Stomach (tissue), 9 donors: Measurements from ENCODE around the gene OXCT1. TPM values are rescaled to one million over a fixed set of nuclear protein-coding genes. Genes with fewer than 3 reads are reported as not detected.

Source experiments
- DNase-seq, 2 donors: peaks; one replicate each; pipeline versions ENCODE4 v3.0.0 to v3.0.0-alpha.2; 2013 to 2019
- H3K27ac ChIP-seq, 5 donors: fragments of 200-600 bp in 4 of 5; sonication (generic) in 4 of 5; one replicate each; pipeline ENCODE4 v1.5.1; 2013 to 2019; ENCODE audit warnings: mild to moderate bottlenecking in 1 of 5, moderate library complexity in 1 of 5
- H3K27me3 ChIP-seq, 3 donors: fragments of 200-600 bp; sonication (generic); one replicate each; pipeline ENCODE4 v1.5.1; 2017 to 2019; ENCODE audit warnings: mixed run types in 1 of 3
- H3K36me3 ChIP-seq, 4 donors: fragments of 200-600 bp; sonication (generic); 1 replicate in 3 of 4; 2 replicates in 1 of 4; pipeline ENCODE4 v1.5.1; 2016 to 2019
- H3K4me1 ChIP-seq, 4 donors: fragments of 200-600 bp; sonication (generic); one replicate each; pipeline ENCODE4 v1.5.1; 2016 to 2019
- H3K4me3 ChIP-seq, 4 donors: fragments of 200-600 bp; sonication (generic) in 3 of 4; one replicate each; pipeline ENCODE4 v1.5.1; 2016 to 2019; ENCODE audit warnings: mild to moderate bottlenecking in 1 of 4
- H3K9me3 ChIP-seq, 4 donors: fragments of 200-600 bp; sonication (generic); one replicate each; pipeline ENCODE4 v1.5.1; 2016 to 2019
- EP300 ChIP-seq: sonication (generic); formaldehyde crosslinking; IDR thresholded peaks from one replicate; pipeline ENCODE4 v1.6.1; 2017; ENCODE audit warnings: antibody characterized with exemption
- POLR2A ChIP-seq, 4 donors: fragments of 450-650 bp; IDR thresholded peaks; one replicate each; pipeline ENCODE4 v1.6.1; 2016; ENCODE audit warnings: antibody characterized with exemption in 4 of 4, control low read depth in 2 of 4, mild to moderate bottlenecking in 1 of 4, moderate library complexity in 1 of 4
- POLR2AphosphoS5 ChIP-seq, 3 donors: sonication (generic); formaldehyde crosslinking; IDR thresholded peaks; one replicate each; pipeline ENCODE4 v1.6.1; 2016; ENCODE audit warnings: antibody characterized with exemption in 3 of 3
- WGBS, 5 donors: extraction: QIAGEN DNeasy Blood & Tissue Kit in 3 of 5; methylation state at CpG; one replicate each; pipeline versions ENCODE4 v1.1.5 to v1.1.7; 2013 to 2018; 5-methylcytosine and 5-hydroxymethylcytosine counted together
- intact Hi-C: fragments of 100-400 bp; cut with DNase I; formaldehyde crosslinking; loops from one replicate; pipeline ENCODE4 v1.15.1; 2023; ENCODE audit warnings: low total_unique reads
- polyA plus RNA-seq, 3 donors: library from polyadenylated mRNA; stranded (reverse); fragments of 200-250 nt; gene quantifications; one replicate each; pipeline ENCODE4 v1.2.3, GENCODE V29; 2013
- total RNA-seq, 5 donors: library from RNA; depleted of rRNA; stranded (reverse); fragments of >200 nt; gene quantifications; one replicate each; pipeline versions ENCODE4 v1.1.0 to v1.2.3, GENCODE V29; 2014 to 2016
- TF ChIP-seq, protein P1 (sequence below), 7 experiments: fragments of 450-650 bp in 4 of 7; fragments of 200-600 bp in 3 of 7; sonication (generic) in 3 of 7; IDR thresholded peaks; one replicate each; pipeline ENCODE4 v1.5.1; 2016 to 2019; ENCODE audit warnings: antibody characterized with exemption in 7 of 7, control low read depth in 2 of 7, mild to moderate bottlenecking in 1 of 7
- donor health status: healthy with polysubstance abuse.
- donor health status: Bipolar disorder and iron deficiency.
- donor health status: healthy.

OXCT1 gene
- total and polyA plus RNA-seq, 8 donors: 4.1 to 33.3 (median 14.8) TPM

DNA sequence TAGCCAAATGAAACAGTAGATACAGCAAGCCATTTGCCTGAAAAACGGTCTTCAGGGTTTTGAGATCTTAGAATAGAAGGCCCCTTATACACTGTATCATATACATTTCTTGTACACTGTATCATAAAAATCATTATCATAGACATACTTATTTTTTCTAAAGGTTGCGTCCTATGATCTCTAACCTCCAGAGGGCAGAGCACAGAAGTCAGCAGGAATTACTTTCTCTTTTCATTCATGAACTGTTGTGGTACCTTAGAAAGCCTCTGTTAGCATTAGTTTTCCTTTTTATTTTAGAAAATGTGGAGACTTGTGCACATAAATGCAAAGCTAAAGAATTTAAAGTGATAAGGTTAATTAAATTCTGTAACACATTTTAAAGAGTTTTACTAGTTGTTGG is 115.4 kb downstream of the OXCT1 start:
- H3K4me1 ChIP-seq: peaks cover 0 to 4% (median 0%) of the 10 kb centered on the region in 4 donors
- H3K27ac ChIP-seq: no peak overlapping the region
- no peak overlapping the region for H3K4me3 ChIP-seq
- no peak for DNase-seq
- TF ChIP-seq POLR2AphosphoS5 (IDR thresholded peaks at IDR 0.05) (no peak), POLR2A (IDR thresholded peaks at IDR 0.05) (no peak), EP300 (no peak)
- TF ChIP-seq, protein P1, sequence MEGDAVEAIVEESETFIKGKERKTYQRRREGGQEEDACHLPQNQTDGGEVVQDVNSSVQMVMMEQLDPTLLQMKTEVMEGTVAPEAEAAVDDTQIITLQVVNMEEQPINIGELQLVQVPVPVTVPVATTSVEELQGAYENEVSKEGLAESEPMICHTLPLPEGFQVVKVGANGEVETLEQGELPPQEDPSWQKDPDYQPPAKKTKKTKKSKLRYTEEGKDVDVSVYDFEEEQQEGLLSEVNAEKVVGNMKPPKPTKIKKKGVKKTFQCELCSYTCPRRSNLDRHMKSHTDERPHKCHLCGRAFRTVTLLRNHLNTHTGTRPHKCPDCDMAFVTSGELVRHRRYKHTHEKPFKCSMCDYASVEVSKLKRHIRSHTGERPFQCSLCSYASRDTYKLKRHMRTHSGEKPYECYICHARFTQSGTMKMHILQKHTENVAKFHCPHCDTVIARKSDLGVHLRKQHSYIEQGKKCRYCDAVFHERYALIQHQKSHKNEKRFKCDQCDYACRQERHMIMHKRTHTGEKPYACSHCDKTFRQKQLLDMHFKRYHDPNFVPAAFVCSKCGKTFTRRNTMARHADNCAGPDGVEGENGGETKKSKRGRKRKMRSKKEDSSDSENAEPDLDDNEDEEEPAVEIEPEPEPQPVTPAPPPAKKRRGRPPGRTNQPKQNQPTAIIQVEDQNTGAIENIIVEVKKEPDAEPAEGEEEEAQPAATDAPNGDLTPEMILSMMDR (IDR thresholded peaks at IDR 0.05): no peak
- whole genome bisulfite sequencing, 5 donors: 83 to 98% (median 92%) methylated on average over 2 of the region's 2 CpGs
- H3K27me3 ChIP-seq: no peaks in the 10 kb centered on the region
- H3K36me3 ChIP-seq: peaks cover 0 to 29% (median 8%) of the 10 kb centered on the region in 4 donors
- no peaks in the 10 kb centered on the region for H3K9me3 ChIP-seq
- intact Hi-C loops: no loop called here

DNA sequence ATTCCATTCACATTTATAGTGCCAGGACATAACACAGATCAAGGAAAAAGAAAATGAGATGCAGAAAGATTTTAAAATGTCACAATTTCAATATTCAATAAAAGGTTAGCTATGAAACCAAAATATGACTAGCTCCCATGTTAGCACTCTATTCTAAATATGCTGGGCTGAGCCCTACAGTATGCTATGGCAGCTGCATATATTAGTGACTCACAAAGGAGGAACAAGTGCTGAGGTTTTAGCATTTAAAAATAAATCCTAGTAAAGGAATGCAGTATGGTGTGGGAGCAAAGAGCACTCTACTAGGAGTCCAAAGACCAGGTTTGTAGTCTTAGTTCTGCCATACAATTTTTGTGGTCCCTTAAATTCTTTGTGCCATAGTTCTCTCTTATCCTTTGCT is 118.4 kb downstream of the OXCT1 start:
- peaks cover 0 to 21% (median 18%) of the 10 kb centered on the region in 4 donors for H3K36me3 ChIP-seq
- TF ChIP-seq POLR2AphosphoS5 (IDR thresholded peaks at IDR 0.05) (no peak), EP300 (no peak), POLR2A (IDR thresholded peaks at IDR 0.05) (no peak)
- TF ChIP-seq, protein P1 (IDR thresholded peaks at IDR 0.05): no peak
- H3K9me3 ChIP-seq: no peaks in the 10 kb centered on the region
- no peak overlapping the region for H3K4me3 ChIP-seq
- H3K4me1 ChIP-seq: peaks cover 0 to 14% (median 4%) of the 10 kb centered on the region in 4 donors
- no peaks in the 10 kb centered on the region for H3K27me3 ChIP-seq
- no peak for DNase-seq
- intact Hi-C loops: no loop called here
- no peak overlapping the region for H3K27ac ChIP-seq

DNA sequence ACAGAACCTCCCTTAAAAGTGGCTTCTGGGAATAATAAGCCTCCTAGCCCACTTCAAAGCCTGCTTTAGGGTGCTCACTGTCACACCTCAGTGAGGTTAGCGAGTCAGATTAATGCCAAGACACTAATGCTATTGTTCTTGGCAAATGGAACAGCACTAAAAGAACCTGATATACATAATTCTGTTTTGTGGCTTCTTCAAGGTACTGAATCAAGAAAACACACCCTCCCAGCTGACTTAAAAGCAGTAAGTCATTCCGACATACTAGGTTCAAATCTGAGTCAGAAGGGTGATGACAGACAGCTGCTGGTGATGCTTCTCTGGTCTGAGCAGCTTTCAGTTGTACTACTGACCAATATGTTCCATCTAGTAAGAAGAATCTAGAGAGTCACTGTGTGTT is 121.6 kb downstream of the OXCT1 start:
- DNase-seq: no peak
- Histone ChIP-seq H3K4me1 (peaks cover 0 to 9% (median 4%) of the 10 kb centered on the region in 4 donors), H3K27me3 (no peaks in the 10 kb centered on the region), H3K36me3 (peaks cover 0 to 39% (median 27%) of the 10 kb centered on the region in 4 donors), H3K9me3 (no peaks in the 10 kb centered on the region), H3K27ac (no peak overlapping the region), H3K4me3 (no peak overlapping the region)
- TF ChIP-seq POLR2A (IDR thresholded peaks at IDR 0.05) (no peak), EP300 (no peak), POLR2AphosphoS5 (IDR thresholded peaks at IDR 0.05) (no peak)
- TF ChIP-seq, protein P1 (IDR thresholded peaks at IDR 0.05): no peak
- 85 to 95% (median 93%) methylated on average over 2 of the region's 2 CpGs for WGBS, 5 donors
- intact Hi-C loops: no loop called here

DNA sequence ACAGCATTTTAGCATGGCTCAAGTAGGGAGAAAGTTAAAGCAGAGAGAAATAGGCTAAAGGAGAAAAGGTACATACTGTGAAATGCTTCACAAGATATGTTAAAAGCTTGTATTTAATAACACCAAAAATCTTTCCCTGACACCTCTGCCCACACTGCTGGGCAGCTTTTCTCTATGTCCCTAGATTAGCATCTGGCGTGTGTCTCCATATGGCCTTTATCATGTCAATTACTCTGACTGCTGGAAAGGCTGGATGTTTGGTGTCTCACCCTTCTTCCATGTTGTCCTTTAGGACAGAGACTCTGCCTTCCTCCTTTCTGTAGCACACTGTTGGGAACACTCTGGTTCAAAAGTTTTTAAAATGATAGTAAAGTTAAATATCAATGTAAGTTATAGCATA is 122.5 kb downstream of the OXCT1 start:
- Histone ChIP-seq H3K4me3 (no peak overlapping the region), H3K9me3 (no peaks in the 10 kb centered on the region), H3K36me3 (peaks cover 0 to 39% (median 27%) of the 10 kb centered on the region in 4 donors), H3K4me1 (peaks cover 0 to 9% (median 4%) of the 10 kb centered on the region in 4 donors), H3K27me3 (no peaks in the 10 kb centered on the region), H3K27ac (no peak overlapping the region)
- no peak for DNase-seq
- 95 to 100% (median 98%) methylated on average over 1 of the region's 1 CpG for WGBS, 5 donors
- TF ChIP-seq, protein P1 (IDR thresholded peaks at IDR 0.05): no peak
- TF ChIP-seq POLR2A (IDR thresholded peaks at IDR 0.05) (no peak), POLR2AphosphoS5 (IDR thresholded peaks at IDR 0.05) (no peak), EP300 (no peak)
- intact Hi-C loops: no loop called here
